Measurements from ENCODE around the gene NXN.
"Not testable (repeated sequence)": the region's sequence is repeated elsewhere in the genome, so short reads cannot be mapped to it uniquely, and the experiment has no call there.

The NXN gene

GRCh38 chr17:800446-801242, 178.9 kb downstream of the NXN start:
- DNase-seq (ENCODE audit: low read depth, low spot score): no peak

DNA sequence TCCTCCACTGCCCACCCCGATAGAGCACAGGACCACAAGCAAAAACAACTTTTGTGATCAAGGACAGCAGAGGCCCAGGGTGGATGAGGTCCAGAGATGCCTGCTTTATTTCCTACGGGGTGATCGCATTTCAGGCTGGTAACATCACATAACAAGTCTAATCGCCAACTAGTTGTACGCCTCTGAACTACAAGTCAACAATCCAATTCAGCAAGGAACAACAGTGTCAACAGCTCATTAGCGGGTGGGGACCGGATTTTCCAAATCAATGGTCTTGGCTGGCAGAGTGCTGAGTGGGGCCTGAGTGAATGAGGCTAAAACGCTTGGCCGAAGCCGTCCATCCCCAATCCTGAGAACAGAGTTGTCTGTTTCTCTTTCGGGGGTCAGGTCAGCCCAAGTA, 180.3 kb downstream of the NXN start:
- DNase-seq (ENCODE audit: low read depth, low spot score): no peak

- DNase-seq (ENCODE audit: low read depth, low spot score): no peak
Measured at GRCh38 chr17:798246-798645, 181.3 kb downstream of the NXN start.

DNA sequence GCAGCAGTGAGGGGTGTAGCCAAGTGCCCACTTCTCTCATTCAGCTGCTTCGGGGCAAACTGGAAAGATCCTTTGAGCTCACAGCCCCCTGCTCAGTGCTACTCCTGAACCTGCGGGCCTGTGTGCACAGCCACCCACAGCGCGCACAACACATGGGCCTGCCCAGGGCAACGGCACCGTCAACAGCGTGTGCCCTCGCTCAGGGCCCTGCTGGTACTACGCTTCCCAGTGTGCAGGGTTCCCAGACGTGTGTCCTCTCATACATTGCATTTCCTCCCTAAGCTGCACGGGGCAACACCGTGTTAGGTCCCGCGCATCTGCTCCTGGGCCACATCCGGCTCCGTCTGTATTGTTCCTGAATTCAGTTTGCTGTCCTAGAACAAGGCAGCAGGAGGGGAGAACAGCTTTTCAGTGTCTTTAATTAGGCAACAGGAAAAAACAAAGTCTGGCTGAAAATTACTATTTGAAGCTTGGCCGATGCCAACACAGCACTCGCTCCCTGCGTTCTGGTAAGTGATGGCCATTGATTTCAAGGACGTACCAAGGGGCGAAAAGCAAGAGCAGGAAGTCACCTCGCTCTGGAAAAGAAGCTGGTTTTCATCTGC, 182.2 kb downstream of the NXN start:
- no peak for DNase-seq (ENCODE audit: low read depth, low spot score)

DNA sequence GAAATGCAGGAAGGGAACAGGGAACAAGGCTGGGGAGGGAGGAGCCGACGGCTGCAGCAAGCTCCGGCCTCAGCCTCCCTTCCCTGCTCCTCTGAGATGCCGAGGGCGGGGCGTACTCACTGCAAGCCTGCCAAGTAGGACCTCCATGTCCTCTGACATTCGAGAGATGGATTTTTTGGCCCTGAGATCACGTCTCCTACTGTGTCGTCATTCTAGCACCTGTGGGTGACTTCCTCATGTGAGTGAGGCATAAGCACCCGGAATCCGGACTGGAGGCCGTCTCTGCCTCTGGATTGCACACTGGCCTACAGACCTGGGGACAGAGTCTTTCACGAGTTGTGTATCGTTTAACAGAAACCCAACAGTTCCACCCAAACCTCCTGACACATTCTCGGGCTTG, 183.0 kb downstream of the NXN start:
- no peak for DNase-seq (ENCODE audit: low read depth, low spot score)

DNA sequence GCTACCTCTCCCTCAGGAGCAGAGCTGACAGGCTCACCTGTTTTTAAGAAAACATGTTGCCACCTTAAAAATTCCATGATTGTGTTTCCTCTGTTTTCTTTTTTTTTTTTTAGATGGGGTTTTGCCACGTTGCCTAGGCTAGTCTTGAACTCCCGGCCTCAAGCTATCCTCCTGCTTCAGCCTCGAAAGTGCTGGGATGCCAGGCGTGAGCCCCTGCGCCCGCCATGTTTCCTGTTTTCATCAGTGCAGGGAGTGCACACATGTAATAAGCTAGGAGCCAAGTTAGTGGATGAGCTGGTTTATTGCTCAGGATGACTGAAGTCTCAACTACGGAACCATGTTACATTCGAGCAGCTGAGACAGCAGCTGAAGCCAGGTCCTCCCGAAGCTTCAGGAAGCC, 183.9 kb downstream of the NXN start:
- no peak for DNase-seq (ENCODE audit: low read depth, low spot score)

GRCh38 chr17:795276-795675, 184.3 kb downstream of the NXN start:
- no peak for DNase-seq (ENCODE audit: low read depth, low spot score)

- no peak for DNase-seq (ENCODE audit: low read depth, low spot score)
Measured at GRCh38 chr17:794876-795275, 184.7 kb downstream of the NXN start.

- DNase-seq (ENCODE audit: low read depth, low spot score): no peak
Measured at GRCh38 chr17:792277-792676, 187.3 kb downstream of the NXN start.

DNA sequence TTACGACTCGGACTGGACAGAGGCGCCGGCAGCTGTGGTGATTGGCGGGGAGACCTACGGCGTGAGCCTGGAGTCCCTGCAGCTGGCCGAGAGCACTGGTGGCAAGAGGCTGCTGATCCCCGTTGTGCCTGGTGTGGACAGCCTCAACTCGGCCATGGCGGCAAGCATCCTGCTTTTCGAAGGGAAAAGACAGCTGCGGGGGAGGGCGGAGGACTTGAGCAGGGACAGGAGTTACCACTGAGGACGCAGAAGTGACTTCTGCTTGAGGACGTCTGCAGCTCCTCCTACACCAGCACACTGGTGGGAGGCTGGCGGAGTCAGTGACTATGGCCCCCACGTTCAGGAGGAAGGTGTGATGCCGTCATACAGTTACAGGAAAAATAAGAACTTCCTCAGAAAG, 187.7 kb downstream of the NXN start:
- DNase-seq (ENCODE audit: low read depth, low spot score): no peak

DNA sequence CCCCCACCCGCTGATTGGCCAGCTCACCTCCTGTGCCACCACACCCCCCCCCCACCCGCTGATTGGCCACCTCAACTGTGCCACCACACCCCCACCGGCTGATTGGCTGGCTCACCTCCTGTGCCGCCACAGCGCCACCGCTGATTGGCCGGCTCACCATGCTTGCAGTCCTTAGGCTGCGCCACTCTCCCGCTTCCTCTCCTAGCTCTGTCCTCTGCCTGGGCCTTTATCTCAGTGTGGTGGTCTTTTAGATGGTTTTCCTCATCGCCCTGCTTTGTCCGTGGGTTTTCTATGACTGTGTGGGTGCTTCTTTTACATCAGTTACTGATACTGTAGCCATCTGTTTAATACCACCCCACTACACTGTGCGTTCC, 188.7 kb downstream of the NXN start:
- not testable (repeated sequence) for DNase-seq (ENCODE audit: low read depth, low spot score)

- not testable (repeated sequence) for DNase-seq (ENCODE audit: low read depth, low spot score)
Measured at GRCh38 chr17:789931-790873, 189.4 kb downstream of the NXN start.

GRCh38 chr17:789160-789840, 190.3 kb downstream of the NXN start:
- DNase-seq (ENCODE audit: low read depth, low spot score): no peak

- DNase-seq (ENCODE audit: low read depth, low spot score): no peak
Measured at GRCh38 chr17:788551-788950, 191.0 kb downstream of the NXN start.

- DNase-seq (ENCODE audit: low read depth, low spot score): no peak
Measured at GRCh38 chr17:787641-788221, 191.8 kb downstream of the NXN start.

DNA sequence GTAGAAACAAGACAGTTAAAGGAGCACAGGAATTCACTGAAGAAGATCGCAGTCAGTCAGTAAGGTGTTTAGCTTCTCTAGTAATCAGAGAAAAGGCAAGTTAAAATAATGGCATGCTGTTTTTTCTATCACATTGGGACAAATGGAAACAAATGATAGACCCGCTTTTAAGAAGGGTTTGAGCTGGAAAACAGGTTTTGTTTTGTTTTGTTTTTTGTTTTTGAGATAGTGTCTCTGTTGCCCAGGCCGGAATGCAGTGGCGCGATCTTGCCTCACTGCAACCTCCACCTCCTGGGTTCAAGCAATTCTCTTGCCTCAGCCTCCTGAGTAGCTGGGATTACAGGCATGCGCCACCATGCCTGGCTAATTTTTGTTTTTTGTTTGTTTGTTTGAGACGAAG, 193.7 kb downstream of the NXN start:
- not testable (repeated sequence) for DNase-seq (ENCODE audit: low read depth, low spot score)

DNA sequence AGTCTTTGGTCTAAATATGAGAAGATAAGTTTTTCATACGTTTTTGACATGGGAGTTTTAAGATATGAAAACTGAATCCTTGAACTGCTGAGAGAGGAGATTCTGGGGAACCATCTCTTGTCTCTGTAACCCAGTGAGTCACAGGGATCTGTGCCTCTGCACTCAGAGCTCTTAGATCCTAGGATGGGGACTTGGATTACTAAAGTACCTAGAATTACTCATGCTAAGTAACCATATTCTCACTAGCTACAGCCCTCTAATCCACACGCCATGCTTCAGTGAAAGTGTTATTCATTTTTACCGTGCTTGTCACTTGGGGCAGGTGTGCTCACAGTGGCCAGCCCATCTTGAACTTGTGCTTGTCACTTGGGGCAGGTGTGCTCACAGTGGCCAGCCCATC, 195.4 kb downstream of the NXN start:
- no peak for DNase-seq (ENCODE audit: low read depth, low spot score)

DNA sequence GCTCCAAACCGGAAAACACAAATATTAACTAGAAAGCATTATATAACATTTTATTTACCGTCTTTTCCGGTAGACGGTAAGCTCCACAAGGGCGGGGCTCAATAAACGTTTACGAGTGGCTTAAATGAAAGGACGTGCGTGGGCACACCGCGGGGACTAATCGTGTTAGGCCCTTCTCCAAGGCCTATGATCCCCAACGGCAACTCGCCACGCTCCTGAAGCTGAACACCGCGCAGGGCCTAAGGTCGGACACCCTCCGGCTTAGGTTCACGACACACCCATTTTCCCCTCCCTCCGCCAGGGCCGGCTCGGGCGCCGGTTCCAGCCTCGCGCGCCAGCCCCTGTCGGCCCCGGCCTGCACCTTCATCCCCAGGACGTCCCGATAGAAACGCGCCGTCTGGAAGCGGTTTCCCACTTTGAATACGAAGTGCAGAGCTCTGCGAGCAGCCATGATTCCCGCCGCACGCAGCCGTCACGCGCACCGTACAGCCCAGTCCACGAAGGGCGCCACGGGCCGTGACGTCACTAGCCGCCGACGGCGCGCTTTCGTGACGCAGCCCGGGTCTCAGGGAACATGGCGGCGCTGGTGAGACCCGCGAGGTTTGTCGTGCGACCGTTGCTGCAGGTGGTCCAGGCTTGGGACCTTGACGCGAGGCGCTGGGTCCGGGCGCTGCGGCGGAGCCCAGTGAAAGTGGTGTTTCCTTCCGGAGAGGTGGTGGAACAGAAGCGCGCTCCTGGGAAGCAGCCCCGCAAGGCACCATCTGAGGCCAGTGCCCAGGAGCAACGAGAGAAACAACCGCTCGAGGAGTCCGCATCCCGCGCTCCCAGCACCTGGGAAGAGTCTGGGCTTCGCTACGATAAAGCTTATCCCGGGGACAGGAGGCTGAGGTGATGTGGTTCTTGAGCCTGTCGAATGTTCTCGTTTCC, 197.5 kb downstream of the NXN start, which contains the start of the genes GLOD4 and MRM3:
Gene GLOD4, minus strand, starts transcription at position 476 of the 927 bp plus-strand sequence. Its CDS starts 25 bp downstream, at position 451.
Gene MRM3, plus strand, starts transcription at position 549 of the 927 bp plus-strand sequence. Its CDS starts 26 bp downstream, at position 575.
- no peak for DNase-seq (ENCODE audit: low read depth, low spot score)

DNA sequence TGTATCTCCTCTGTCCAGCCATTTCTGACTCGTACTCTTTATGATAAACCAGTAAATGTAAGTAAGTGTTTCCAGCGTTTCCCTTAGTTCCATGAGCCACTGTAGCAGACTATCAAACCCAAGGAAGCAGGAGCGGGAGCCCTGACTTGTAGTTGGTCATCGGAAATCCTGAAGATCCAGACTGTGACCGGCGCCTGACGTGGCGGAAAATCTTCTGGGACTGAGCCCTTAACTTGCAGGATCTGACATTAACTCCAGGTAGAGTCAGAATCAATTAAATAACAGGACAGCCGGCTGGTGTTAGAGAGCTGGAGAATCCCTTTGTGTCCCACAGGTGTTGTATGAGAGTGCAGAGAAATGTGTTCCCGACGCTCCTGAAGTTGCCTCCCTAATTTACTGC, 201.5 kb downstream of the NXN start:
- no peak for DNase-seq (ENCODE audit: low read depth, low spot score)

DNA sequence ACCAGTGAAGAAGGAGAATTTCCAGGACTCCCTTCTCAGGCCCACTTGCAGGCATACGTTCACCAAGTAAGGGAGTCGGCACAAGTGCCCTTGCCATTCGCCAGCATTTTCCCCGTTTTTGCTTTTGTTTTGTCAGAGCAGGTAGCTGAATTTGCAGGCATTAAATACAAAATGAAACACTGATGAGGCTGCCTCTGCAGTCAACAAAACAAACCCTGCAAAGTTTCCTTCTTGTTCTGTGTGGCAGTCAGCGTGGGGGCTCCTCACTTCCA, 205.3 kb downstream of the NXN start:
- no peak for DNase-seq (ENCODE audit: low read depth, low spot score)
